Transverse colon (tissue), 3 donors: Measurements from ENCODE around the gene OXER1.

Experiments
- EP300 ChIP-seq: sonication (generic); formaldehyde crosslinking; IDR thresholded peaks from one replicate; pipeline ENCODE4 v1.6.1; 2017; ENCODE audit warnings: antibody characterized with exemption, low read depth
- POLR2A ChIP-seq: fragments of 450-650 bp; IDR thresholded peaks from one replicate; pipeline ENCODE4 v1.6.1; 2016; ENCODE audit warnings: antibody characterized with exemption, mild to moderate bottlenecking, moderate library complexity
- TF ChIP-seq, protein P1 (sequence below), 5 experiments: fragments of 200-600 bp in 3 of 5; fragments of 450-650 bp in 2 of 5; sonication (generic) in 3 of 5; IDR thresholded peaks; 1 replicate in 2 of 5; 2 replicates in 3 of 5; pipeline ENCODE4 v1.5.1; 2016 to 2017; ENCODE audit warnings: antibody characterized with exemption in 5 of 5, inconsistent platforms in 3 of 5, mild to moderate bottlenecking in 2 of 5, moderate library complexity in 1 of 5

DNA sequence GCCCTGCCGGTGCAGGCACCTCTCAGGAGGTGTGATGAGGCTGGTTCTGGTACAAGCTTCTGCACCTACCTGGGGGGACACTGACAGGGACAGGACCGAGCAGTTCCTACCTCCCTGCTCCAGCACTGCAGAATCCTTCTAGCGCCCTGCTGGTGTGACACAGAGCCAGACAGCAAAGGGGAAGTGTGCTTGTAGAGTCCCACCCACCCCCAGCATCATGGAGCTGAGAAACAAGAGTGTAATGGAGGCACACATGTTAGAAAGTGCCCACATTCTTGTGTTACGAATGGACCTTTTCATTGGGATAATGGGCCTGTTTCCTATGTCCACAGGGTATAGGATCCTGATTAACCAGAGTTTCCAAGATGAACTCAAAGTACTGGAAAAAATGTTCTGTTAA is 38.3 kb downstream of the OXER1 start:
- TF ChIP-seq POLR2A = no peak
- TF ChIP-seq, protein P1, sequence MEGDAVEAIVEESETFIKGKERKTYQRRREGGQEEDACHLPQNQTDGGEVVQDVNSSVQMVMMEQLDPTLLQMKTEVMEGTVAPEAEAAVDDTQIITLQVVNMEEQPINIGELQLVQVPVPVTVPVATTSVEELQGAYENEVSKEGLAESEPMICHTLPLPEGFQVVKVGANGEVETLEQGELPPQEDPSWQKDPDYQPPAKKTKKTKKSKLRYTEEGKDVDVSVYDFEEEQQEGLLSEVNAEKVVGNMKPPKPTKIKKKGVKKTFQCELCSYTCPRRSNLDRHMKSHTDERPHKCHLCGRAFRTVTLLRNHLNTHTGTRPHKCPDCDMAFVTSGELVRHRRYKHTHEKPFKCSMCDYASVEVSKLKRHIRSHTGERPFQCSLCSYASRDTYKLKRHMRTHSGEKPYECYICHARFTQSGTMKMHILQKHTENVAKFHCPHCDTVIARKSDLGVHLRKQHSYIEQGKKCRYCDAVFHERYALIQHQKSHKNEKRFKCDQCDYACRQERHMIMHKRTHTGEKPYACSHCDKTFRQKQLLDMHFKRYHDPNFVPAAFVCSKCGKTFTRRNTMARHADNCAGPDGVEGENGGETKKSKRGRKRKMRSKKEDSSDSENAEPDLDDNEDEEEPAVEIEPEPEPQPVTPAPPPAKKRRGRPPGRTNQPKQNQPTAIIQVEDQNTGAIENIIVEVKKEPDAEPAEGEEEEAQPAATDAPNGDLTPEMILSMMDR (IDR thresholded peaks at IDR 0.05) = no peak
- no peak for TF ChIP-seq EP300
